HG03159 (cell line): ENCODE results near the gene DCAF11.

Experiments used
- ATAC-seq: cut with Tn5 transposase; IDR thresholded peaks from one replicate; pipeline ENCODE4 v1.9.1; 2021; ENCODE audit warnings: mild to moderate bottlenecking, moderate library complexity; ENCODE audit not compliant: unreplicated experiment

The DCAF11 gene

GRCh38 chr14:24114532-24115421 lies at the start of gene DCAF11, which contains the start of gene NRL:
DCAF11 (plus strand) TSS chr14:24114777; CDS start chr14:24115595, 818 bp downstream.
NRL (minus strand) TSS chr14:24114949; CDS start chr14:24082848, 32,101 bp downstream.
- ATAC-seq = peak; percentile 86

- ATAC-seq = no peak
Observed at GRCh38 chr14:24064856-24065255, 49.7 kb upstream of the DCAF11 start.

GRCh38 chr14:24065408-24065807 lies 49.2 kb upstream of the DCAF11 start:
- ATAC-seq = no peak

GRCh38 chr14:24066496-24067132 lies 48.0 kb upstream of the DCAF11 start:
- no peak for ATAC-seq

GRCh38 chr14:24067133-24068082 lies 47.2 kb upstream of the DCAF11 start:
- ATAC-seq = no peak

- no peak for ATAC-seq
Observed at GRCh38 chr14:24068711-24069410, 45.7 kb upstream of the DCAF11 start.

- ATAC-seq = no peak
Observed at GRCh38 chr14:24069411-24069735, 45.2 kb upstream of the DCAF11 start.

- no peak for ATAC-seq
Observed at GRCh38 chr14:24070285-24071143, 44.1 kb upstream of the DCAF11 start.

- ATAC-seq = no peak
Observed at GRCh38 chr14:24071144-24071697, 43.4 kb upstream of the DCAF11 start, which contains the start of gene CPNE6. CPNE6 (plus strand) TSS chr14:24071562; CDS start chr14:24072937, 1,375 bp downstream.

GRCh38 chr14:24071836-24072430 lies 42.6 kb upstream of the DCAF11 start:
- ATAC-seq = no peak

- ATAC-seq = no peak
Observed at GRCh38 chr14:24072436-24072835, 42.1 kb upstream of the DCAF11 start.

GRCh38 chr14:24072881-24073877 lies 41.4 kb upstream of the DCAF11 start:
- no peak for ATAC-seq

- no peak for ATAC-seq
Observed at GRCh38 chr14:24074625-24075484, 39.7 kb upstream of the DCAF11 start.

- ATAC-seq = no peak
Observed at GRCh38 chr14:24075485-24076301, 38.9 kb upstream of the DCAF11 start.

- no peak for ATAC-seq
Observed at GRCh38 chr14:24076302-24076601, 38.3 kb upstream of the DCAF11 start.

GRCh38 chr14:24077086-24077485 lies 37.5 kb upstream of the DCAF11 start:
- no peak for ATAC-seq
